Hepatocyte (in vitro differentiated cells): ENCODE results near the gene TFDP1.

ENCODE experiments used
- CTCF ChIP-seq: fragments of 200-600 bp; sonication (generic); IDR thresholded peaks from 2 replicates; pipeline ENCODE4 v1.5.1; 2016; ENCODE audit warnings: antibody characterized with exemption, mild to moderate bottlenecking; ENCODE audit not compliant: poor library complexity
- EZH2 ChIP-seq: fragments of 200-600 bp; sonication (generic); IDR thresholded peaks from 2 replicates; pipeline ENCODE4 v1.6.1; 2016; ENCODE audit warnings: antibody characterized with exemption, mild to moderate bottlenecking, borderline replicate concordance
- EZH2phosphoT487 ChIP-seq: fragments of 200-600 bp; sonication (generic); IDR thresholded peaks from one replicate; pipeline ENCODE4 v1.6.1; 2018; ENCODE audit warnings: antibody characterized with exemption, mild to moderate bottlenecking, low read depth, moderate library complexity; ENCODE audit not compliant: unreplicated experiment, severe bottlenecking

- no peak for TF ChIP-seq EZH2
- TF ChIP-seq CTCF: no peak
- TF ChIP-seq EZH2phosphoT487: no peak
Observed at GRCh38 chr13:113643593-113643992, 59.0 kb downstream of the TFDP1 start.
